ENCODE data around the gene DNM1L.

- no peak for TF ChIP-seq CTCF (IDR thresholded peaks at IDR 0.05; ENCODE audit: insufficient read depth, low read depth, low read length)
- TF ChIP-seq EZH2 (IDR thresholded peaks at IDR 0.05; ENCODE audit: insufficient read depth, low read length) = no peak
These were observed 37.7 kb upstream of the DNM1L start for GRCh38 chr12:32641287-32641901.

Measured in astrocyte (in vitro differentiated cells and primary cell).